H9 (cell line): ENCODE results near the gene RHOB. TPM values are rescaled to one million over a fixed set of nuclear protein-coding genes. Genes with fewer than 3 reads are reported as not detected.

Experiments
- DNase-seq: peaks from one replicate; pipeline ENCODE4 v3.0.0-alpha.2; 2017
- H2AFZ ChIP-seq: one replicate; pipeline ENCODE4 v1.6.1; 2013; ENCODE audit warnings: mild to moderate bottlenecking, low read length, control low read depth, moderate library complexity
- H2AK5ac ChIP-seq: 2 replicates; pipeline ENCODE4 v1.6.1; 2013; ENCODE audit warnings: low read length, control low read depth, mixed read lengths; ENCODE audit not compliant: insufficient read length
- H2BK120ac ChIP-seq: one replicate; pipeline ENCODE4 v1.6.1; 2013; ENCODE audit warnings: low read depth, mild to moderate bottlenecking, low read length, control low read depth, inconsistent platforms; ENCODE audit not compliant: poor library complexity, severe bottlenecking
- H2BK12ac ChIP-seq: 2 replicates; pipeline ENCODE4 v1.6.1; 2013; ENCODE audit warnings: low read length, control low read depth, mixed read lengths, low read depth; ENCODE audit not compliant: insufficient read length
- H2BK15ac ChIP-seq: 2 replicates; pipeline ENCODE4 v1.6.1; 2013; ENCODE audit warnings: low read depth, low read length, control low read depth
- H2BK20ac ChIP-seq: one replicate; pipeline ENCODE4 v1.6.1; 2013; ENCODE audit warnings: low read depth, mild to moderate bottlenecking, low read length, control low read depth, inconsistent platforms; ENCODE audit not compliant: poor library complexity, severe bottlenecking
- H2BK5ac ChIP-seq: 2 replicates; pipeline ENCODE4 v1.6.1; 2013; ENCODE audit warnings: low read length, control low read depth, mixed read lengths; ENCODE audit not compliant: insufficient read length
- H3K14ac ChIP-seq: 2 replicates; pipeline ENCODE4 v1.6.1; 2013; ENCODE audit warnings: low read length, control low read depth; ENCODE audit not compliant: insufficient read depth
- H3K18ac ChIP-seq: 2 replicates; pipeline ENCODE4 v1.6.1; 2013; ENCODE audit warnings: low read depth, mild to moderate bottlenecking, mixed read lengths, low read length, control low read depth; ENCODE audit not compliant: insufficient read length
- H3K23ac ChIP-seq: 2 replicates; pipeline ENCODE4 v1.6.1; 2013; ENCODE audit warnings: low read length, control low read depth, mixed read lengths, low read depth; ENCODE audit not compliant: insufficient read length
- H3K23me2 ChIP-seq: 2 replicates; pipeline ENCODE4 v1.6.1; 2013; ENCODE audit warnings: low read depth, mild to moderate bottlenecking, mixed read lengths, low read length, control low read depth; ENCODE audit not compliant: insufficient read length, poor library complexity, severe bottlenecking
- H3K27ac ChIP-seq: 2 replicates; pipeline ENCODE4 v1.5.1; 2013; ENCODE audit warnings: low read length, control low read depth, mixed read lengths, low read depth; ENCODE audit not compliant: insufficient read length
- H3K27me3 ChIP-seq: 2 replicates; pipeline ENCODE4 v1.6.1; 2013; ENCODE audit warnings: low read length, control low read depth, inconsistent platforms; ENCODE audit not compliant: insufficient read depth
- H3K4ac ChIP-seq: 2 replicates; pipeline ENCODE4 v1.6.1; 2013; ENCODE audit warnings: low read depth, mild to moderate bottlenecking, control low read depth, inconsistent platforms, low read length, moderate library complexity
- H3K4me1 ChIP-seq: 2 replicates; pipeline ENCODE4 v1.6.1; 2013; ENCODE audit warnings: low read length, control low read depth, inconsistent platforms; ENCODE audit not compliant: insufficient read depth
- H3K4me2 ChIP-seq: 2 replicates; pipeline ENCODE4 v1.6.1; 2013; ENCODE audit warnings: low read length, control low read depth, mixed read lengths; ENCODE audit not compliant: insufficient read length, insufficient read depth
- H3K56ac ChIP-seq: 2 replicates; pipeline ENCODE4 v1.6.1; 2013; ENCODE audit warnings: low read depth, mild to moderate bottlenecking, mixed read lengths, low read length, control low read depth; ENCODE audit not compliant: insufficient read length
- H3K79me1 ChIP-seq: 2 replicates; pipeline ENCODE4 v1.6.1; 2013; ENCODE audit warnings: low read depth, mild to moderate bottlenecking, moderate library complexity, low read length, control low read depth, inconsistent platforms; ENCODE audit not compliant: insufficient read depth, poor library complexity, severe bottlenecking
- H3K79me2 ChIP-seq: 2 replicates; pipeline ENCODE4 v1.6.1; 2013; ENCODE audit warnings: low read length, control low read depth, inconsistent platforms; ENCODE audit not compliant: insufficient read depth
- H3K9ac ChIP-seq: 2 replicates; pipeline ENCODE4 v1.6.1; 2013; ENCODE audit warnings: low read length, control low read depth, mixed read lengths; ENCODE audit not compliant: insufficient read length; ENCODE audit errors: extremely low read depth
- H3K9me3 ChIP-seq: one replicate; pipeline ENCODE4 v1.6.1; 2013; ENCODE audit warnings: low read depth, low read length, inconsistent platforms; ENCODE audit not compliant: control insufficient read depth
- H3T11ph ChIP-seq: one replicate; pipeline ENCODE4 v1.6.1; 2013; ENCODE audit warnings: mild to moderate bottlenecking, low read length, control low read depth, inconsistent platforms
- H4K20me1 ChIP-seq: one replicate; pipeline ENCODE4 v1.6.1; 2013; ENCODE audit not compliant: control insufficient read depth, insufficient read length, insufficient read depth
- H4K5ac ChIP-seq: 2 replicates; pipeline ENCODE4 v1.6.1; 2013; ENCODE audit warnings: low read depth, mild to moderate bottlenecking, mixed read lengths, low read length, control low read depth; ENCODE audit not compliant: insufficient read length
- H4K8ac ChIP-seq: replicated peaks from 2 replicates; pipeline ENCODE4 v1.6.1; 2013; ENCODE audit warnings: low read length, control low read depth, mixed read lengths, low read depth; ENCODE audit not compliant: insufficient read length
- H4K91ac ChIP-seq: 2 replicates; pipeline ENCODE4 v1.6.1; 2013; ENCODE audit warnings: low read depth, mild to moderate bottlenecking, moderate library complexity, mixed read lengths, low read length, control low read depth; ENCODE audit not compliant: insufficient read length
- H3K27ac Mint-ChIP-seq, 3 experiments: 2 replicates in 2 of 3; 3 replicates in 1 of 3; pipeline ENCODE4 v1.8.0; 2020 to 2021; ENCODE audit warnings: mixed read lengths in 3 of 3, mild to moderate bottlenecking in 1 of 3, moderate library complexity in 1 of 3
- H3K27me3 Mint-ChIP-seq: 2 replicates; pipeline ENCODE4 v1.8.0; 2021; ENCODE audit warnings: low read depth, mild to moderate bottlenecking, moderate library complexity, mixed read lengths
- H3K36me3 Mint-ChIP-seq, 3 experiments: 2 replicates in 2 of 3; 3 replicates in 1 of 3; pipeline ENCODE4 v1.8.0; 2020 to 2021; ENCODE audit warnings: low read depth in 3 of 3, mixed read lengths in 3 of 3; ENCODE audit not compliant: insufficient read depth in 1 of 3
- H3K4me1 Mint-ChIP-seq, 2 experiments: 2 replicates each; pipeline ENCODE4 v1.8.0; 2020; ENCODE audit warnings: mixed read lengths in 2 of 2
- H3K4me3 Mint-ChIP-seq, 2 experiments: 2 replicates in 1 of 2; 3 replicates in 1 of 2; pipeline ENCODE4 v1.8.0; 2020 to 2021; ENCODE audit warnings: mild to moderate bottlenecking in 2 of 2, mixed read lengths in 2 of 2, moderate library complexity in 1 of 2
- H3K9me3 Mint-ChIP-seq, 2 experiments: 2 replicates in 1 of 2; 3 replicates in 1 of 2; pipeline ENCODE4 v1.8.0; 2020; ENCODE audit warnings: mild to moderate bottlenecking in 2 of 2, mixed read lengths in 2 of 2, moderate library complexity in 1 of 2
- CTCF ChIP-seq: fragments of 200-600 bp; sonication (generic); conservative IDR thresholded peaks from 3 replicates; pipeline ENCODE4 v1.8.0; 2021; ENCODE audit warnings: antibody characterized with exemption, mild to moderate bottlenecking
- WGBS: extraction: QIAGEN DNeasy Blood & Tissue Kit; methylation state at CpG from one replicate; pipeline ENCODE4 v1.1.7; 2013; ENCODE audit warnings: missing lambda C conversion rate, low lambda C conversion rate, mixed read lengths; ENCODE audit not compliant: insufficient read length; ENCODE audit errors: extremely low coverage; 5-methylcytosine and 5-hydroxymethylcytosine counted together
- total RNA-seq: library from RNA; stranded (reverse); gene quantifications from 2 replicates; pipeline ENCODE4 v1.2.1, GENCODE V29; 2021

Gene RHOB
- total RNA-seq, 1 experiment from 2014 or later: 10.3 TPM

GRCh38 chr2:20431301-20431698 is 15.6 kb upstream of the RHOB start:
- Histone ChIP-seq H3K27ac (no peak overlapping the region), H2BK20ac (no peak overlapping the region), H3K9me3 (no peaks in the 10 kb centered on the region), H3K4me2 (no peak overlapping the region), H3K79me2 (no peaks in the 10 kb centered on the region), H4K8ac (no peak overlapping the region), H2AFZ (no peak overlapping the region), H3K23ac (no peak overlapping the region), H3K4ac (no peak overlapping the region), H2BK5ac (no peak overlapping the region), H2BK12ac (no peak overlapping the region), H3K23me2 (no peaks in the 10 kb centered on the region), H3T11ph (no peak overlapping the region), H3K79me1 (no peaks in the 10 kb centered on the region), H3K56ac (no peak overlapping the region), H3K14ac (no peak overlapping the region), H2AK5ac (no peak overlapping the region), H4K20me1 (no peaks in the 10 kb centered on the region), H3K9ac (no peak overlapping the region), H4K91ac (no peak overlapping the region), H2BK15ac (no peak overlapping the region), H3K18ac (no peak overlapping the region), H2BK120ac (no peak overlapping the region), H3K4me1 (no peaks in the 10 kb centered on the region), H4K5ac (no peak overlapping the region), H3K27me3 (no peaks in the 10 kb centered on the region)
- no peak for DNase-seq
- H3K36me3 Mint-ChIP-seq: no peaks in the 10 kb centered on the region
- no peak overlapping the region for H3K27ac Mint-ChIP-seq
- H3K4me1 Mint-ChIP-seq: peaks cover 0 to 4% of the 10 kb centered on the region in 2 experiments; a peak in 1 of 4 replicates
- no peaks in the 10 kb centered on the region for H3K9me3 Mint-ChIP-seq
- no peak overlapping the region for H3K4me3 Mint-ChIP-seq
- WGBS: no CpG with 5 or more reads among the region's 3 CpGs
- no peak for TF ChIP-seq CTCF
- H3K27me3 Mint-ChIP-seq: peaks cover 9% of the 10 kb centered on the region
